Activated CD4-positive, alpha-beta T cell treated with anti-CD3 and anti-CD28 coated beads for 36 hours (primary cell): ENCODE results near the gene DYNLT4. TPM values are rescaled to one million over a fixed set of nuclear protein-coding genes. Genes with fewer than 3 reads are reported as not detected.
"Not testable (repeated sequence)": the region's sequence is repeated elsewhere in the genome, so short reads cannot be mapped to it uniquely, and the experiment has no call there.

ENCODE experiments used
- ATAC-seq: fragments of 200-7000 bp; cut with Tn5 transposase; one replicate; pipeline ENCODE4 v1.10.0; 2021; ENCODE audit warnings: mild to moderate bottlenecking, moderate library complexity
- CTCF ChIA-PET: fragments of 350-600 bp; sonication (Branson Sonifier 250); formaldehyde crosslinking; loops from one replicate; lab custom pipeline; 2021; ENCODE audit warnings: antibody characterized with exemption; lab: Charles Lee
- POLR2A ChIA-PET: fragments of 350-600 bp; sonication (Branson Sonifier 250); formaldehyde crosslinking; loops from one replicate; lab custom pipeline; 2021; ENCODE audit warnings: antibody characterized with exemption, inconsistent platforms; lab: Charles Lee
- DNase-seq: peaks from one replicate; pipeline ENCODE4 v3.0.0-alpha.2; 2020
- H3K27ac Mint-ChIP-seq: one replicate; pipeline ENCODE4 v1.8.0; 2021; ENCODE audit warnings: mixed read lengths
- H3K27me3 Mint-ChIP-seq: one replicate; pipeline ENCODE4 v1.8.0; 2021; ENCODE audit warnings: mixed read lengths
- H3K36me3 Mint-ChIP-seq: one replicate; pipeline ENCODE4 v1.8.0; 2021; ENCODE audit warnings: low read depth, mixed read lengths
- H3K4me1 Mint-ChIP-seq: one replicate; pipeline ENCODE4 v1.8.0; 2021; ENCODE audit warnings: mixed read lengths
- H3K4me3 Mint-ChIP-seq: one replicate; pipeline ENCODE4 v1.8.0; 2021; ENCODE audit warnings: mild to moderate bottlenecking, moderate library complexity, mixed read lengths
- H3K9me3 Mint-ChIP-seq: one replicate; pipeline ENCODE4 v1.8.0; 2021; ENCODE audit warnings: low read depth, mixed read lengths
- intact Hi-C, 2 experiments: fragments of 100-400 bp; cut with DNase I in 1 of 2; cut with micrococcal nuclease in 1 of 2; formaldehyde crosslinking; loops; one replicate each; pipeline versions ENCODE4 v1.14.2 to v1.15.1; 2022 to 2024; cut with DNase I, micrococcal nuclease
- total RNA-seq, 2 experiments: library from RNA; stranded (reverse); gene quantifications; one replicate each; pipeline ENCODE4 v1.2.3, GENCODE V29; 2021

Gene DYNLT4
- total RNA-seq, 2 experiments from 2014 or later, result 0.32 TPM; not detected in 1

DNA sequence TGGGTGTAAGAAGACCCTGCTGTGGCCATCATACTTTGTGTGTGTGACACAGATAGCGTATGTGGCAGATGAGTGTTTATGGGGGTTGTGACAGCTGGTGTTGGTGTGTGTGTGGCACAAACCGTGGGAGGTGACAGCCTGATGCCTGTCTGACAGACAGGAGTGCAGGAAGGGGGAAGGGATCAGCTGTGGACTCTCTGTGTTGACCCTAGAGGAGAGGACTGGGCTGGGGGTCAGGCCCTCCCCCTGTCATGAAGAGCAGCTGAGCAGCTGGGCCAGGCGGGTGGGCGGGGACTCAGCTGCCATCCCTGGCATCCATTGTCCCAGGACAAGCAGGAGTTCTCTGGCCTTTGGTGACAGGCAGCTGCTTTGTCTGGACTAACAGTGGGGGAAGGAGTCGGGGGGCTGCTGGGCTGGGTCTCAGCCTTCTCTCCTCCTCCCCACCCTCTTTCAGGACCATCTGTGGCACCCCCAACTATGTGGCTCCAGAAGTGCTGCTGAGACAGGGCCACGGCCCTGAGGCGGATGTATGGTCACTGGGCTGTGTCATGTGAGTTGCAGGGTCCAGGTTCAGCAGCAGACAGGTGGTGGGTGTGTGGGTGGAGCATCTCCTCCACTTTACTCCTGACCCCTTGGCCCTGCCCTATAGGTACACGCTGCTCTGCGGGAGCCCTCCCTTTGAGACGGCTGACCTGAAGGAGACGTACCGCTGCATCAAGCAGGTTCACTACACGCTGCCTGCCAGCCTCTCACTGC is 4.7 kb downstream of the DYNLT4 start:
- CTCF ChIA-PET, result no interaction called here
- peaks cover 62% of the 10 kb centered on the region for H3K36me3 Mint-ChIP-seq
- H3K4me3 Mint-ChIP-seq, result peak overlapping the region; percentile 87
- no peaks in the 10 kb centered on the region for H3K9me3 Mint-ChIP-seq
- H3K27me3 Mint-ChIP-seq, result no peaks in the 10 kb centered on the region
- H3K4me1 Mint-ChIP-seq, result peaks cover 60% of the 10 kb centered on the region
- peak; percentile 45 for DNase-seq
- ATAC-seq, result no peak
- intact Hi-C loops, result loop anchor here (10.0 kb wide), 2 partner anchors 502 to 692 kb away; partner anchors contain the start of gene TESK2 (in 1 of the 2)
- POLR2A ChIA-PET, result interaction anchor here (1.4 to 5.1 kb wide), 3 partner anchors 17 to 81 kb away, joined by 4 to 186 read pairs (median 21); partner anchors contain the start of gene RNU5D-1
- H3K27ac Mint-ChIP-seq, result peak overlapping the region; percentile 92

- DNase-seq, result peak; percentile 65
- POLR2A ChIA-PET, result interaction anchor here (0.6 to 5.1 kb wide), 8 partner anchors 8 to 502 kb away, joined by 4 to 186 read pairs (median 18); partner anchors contain the start of genes BTBD19, HECTD3, RNU5D-1 and RPS8
These were observed 5.5 kb downstream of the DYNLT4 start for GRCh38 chr1:44801491-44802305.

GRCh38 chr1:44799770-44800584 is 7.2 kb downstream of the DYNLT4 start, which contains the start of gene PLK3:
Gene PLK3, plus strand, starts transcription at chr1:44800377. Its CDS starts 87 bp downstream, at chr1:44800464.
- Mint-ChIP-seq H3K9me3 (no peaks in the 10 kb centered on the region), H3K4me1 (peaks cover 41% of the 10 kb centered on the region), H3K4me3 (peak within 1 kb of the TSS; percentile 87), H3K36me3 (peaks cover 43% of the 10 kb centered on the region), H3K27ac (peak within 1 kb of the TSS; percentile 100), H3K27me3 (no peaks in the 10 kb centered on the region)
- DNase-seq (peak; percentile 99), ATAC-seq (peak; percentile 84)
- POLR2A ChIA-PET, result interaction anchor here (0.6 to 5.1 kb wide), 20 partner anchors 9 to 722 kb away, joined by 3 to 186 read pairs (median 5); partner anchors contain the start of genes BEST4, BTBD19, HECTD3 and MUTYH
- intact Hi-C loops, result loop anchor here (2.0 to 10.0 kb wide), 11 partner anchors 19 to 887 kb away; partner anchors contain the start of genes RNU5D-1 (in 2 of the 2), ARMH1 (in 1 of the 2), EIF2B3 (in 1 of the 2) and GPBP1L1 (in 1 of the 2)
- CTCF ChIA-PET, result interaction anchor here (0.6 to 2.3 kb wide), 14 partner anchors 9 to 271 kb away, joined by 3 to 22 read pairs (median 6); partner anchors contain the start of genes BEST4, EIF2B3, HECTD3 and RNU5D-1

More at GRCh38 chr1:44801491-44802305, 5.5 kb downstream of the DYNLT4 start:
- Mint-ChIP-seq H3K9me3 (no peaks in the 10 kb centered on the region), H3K27me3 (no peaks in the 10 kb centered on the region), H3K27ac (peak overlapping the region; percentile 92), H3K4me1 (peaks cover 52% of the 10 kb centered on the region), H3K36me3 (peaks cover 54% of the 10 kb centered on the region), H3K4me3 (peak overlapping the region; percentile 87)
- intact Hi-C loops, result loop anchor here (1.0 to 10.0 kb wide), 13 partner anchors 8 to 885 kb away; partner anchors contain the start of genes RNU5D-1 (in 2 of the 2), ARMH1 (in 1 of the 2), EIF2B3 (in 1 of the 2) and GPBP1L1 (in 1 of the 2)
- peak; percentile 13 for ATAC-seq
- CTCF ChIA-PET, result interaction anchor here (1.1 to 1.8 kb wide), 2 partner anchors 11 to 18 kb away, joined by 5 to 6 read pairs; no protein-coding TSS in a partner anchor

DNA sequence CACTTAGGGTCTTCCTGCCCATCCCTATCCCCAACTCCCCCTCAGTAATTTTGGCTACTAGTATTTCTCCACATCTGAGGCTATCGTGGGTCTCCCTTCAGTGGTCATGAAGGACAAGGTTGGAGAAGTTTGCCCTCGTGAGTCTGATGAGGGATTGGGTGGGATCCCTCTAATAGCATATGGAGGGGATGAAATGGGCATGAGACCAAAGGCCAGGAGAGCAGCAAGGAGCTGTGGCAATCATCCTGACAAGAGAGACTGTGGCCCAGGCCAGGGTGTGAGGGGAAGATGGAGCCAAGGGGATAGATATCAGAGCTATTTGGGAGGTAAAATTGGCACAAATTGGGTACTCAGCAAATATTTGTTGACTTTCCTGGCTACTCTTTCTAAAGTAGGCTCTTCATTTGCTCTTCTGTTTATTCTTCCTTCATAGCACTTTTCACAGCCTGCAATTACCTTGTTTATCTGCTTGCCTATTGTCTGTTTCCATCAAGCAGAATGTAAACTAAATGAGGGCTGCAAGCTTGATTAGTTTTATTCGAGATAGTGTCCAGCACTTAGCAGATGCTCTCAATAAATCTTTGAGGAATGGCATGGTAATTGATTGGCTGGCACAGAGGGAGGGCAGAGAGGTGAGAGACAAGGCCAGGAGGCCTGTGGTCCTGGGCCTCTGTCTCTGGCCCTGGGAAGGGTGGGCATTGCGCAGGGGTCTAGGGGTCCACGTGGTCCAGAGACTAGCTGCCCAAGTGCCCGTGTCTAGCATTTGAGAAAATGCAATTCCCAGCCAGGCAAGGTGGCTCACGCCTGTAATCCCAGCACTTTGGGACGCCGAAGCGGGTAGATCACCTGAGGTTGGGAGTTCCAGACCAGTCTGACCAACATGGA is 8.4 kb downstream of the DYNLT4 start:
- ATAC-seq (no peak), DNase-seq (peak; percentile 5)
- POLR2A ChIA-PET, result interaction anchor here (0.8 to 5.1 kb wide), 4 partner anchors 11 to 23 kb away, joined by 3 to 186 read pairs (median 22); partner anchors contain the start of gene RPS8
- intact Hi-C loops, result no loop called here
- Mint-ChIP-seq H3K27me3 (no peaks in the 10 kb centered on the region), H3K36me3 (peaks cover 30% of the 10 kb centered on the region), H3K27ac (peak overlapping the region; percentile 100), H3K9me3 (no peaks in the 10 kb centered on the region), H3K4me1 (peaks cover 29% of the 10 kb centered on the region), H3K4me3 (peak overlapping the region; percentile 87)
- CTCF ChIA-PET, result interaction anchor here (0.6 to 2.3 kb wide), 10 partner anchors 9 to 142 kb away, joined by 3 to 22 read pairs (median 3); partner anchors contain the start of genes BEST4, BTBD19 and RNU5D-1

- ATAC-seq, H3K27me3 Mint-ChIP-seq, H3K4me3 Mint-ChIP-seq, H3K9me3 Mint-ChIP-seq, intact Hi-C loops: not testable (repeated sequence)
- ChIA-PET POLR2A (interaction anchor here (0.9 to 5.1 kb wide), 2 partner anchors 22 to 506 kb away, joined by 9 to 186 read pairs; no protein-coding TSS in a partner anchor), CTCF (interaction anchor here (0.8 to 1.6 kb wide), 4 partner anchors 10 to 16 kb away, joined by 3 to 7 read pairs (median 3); partner anchors contain the start of gene BEST4)
- Mint-ChIP-seq H3K36me3 (peaks cover 22% of the 10 kb centered on the region), H3K27ac (peak overlapping the region; percentile 42), H3K4me1 (peaks cover 22% of the 10 kb centered on the region)
- DNase-seq, result peak; percentile 7
These were observed 9.3 kb downstream of the DYNLT4 start for GRCh38 chr1:44797886-44798285.

DNA sequence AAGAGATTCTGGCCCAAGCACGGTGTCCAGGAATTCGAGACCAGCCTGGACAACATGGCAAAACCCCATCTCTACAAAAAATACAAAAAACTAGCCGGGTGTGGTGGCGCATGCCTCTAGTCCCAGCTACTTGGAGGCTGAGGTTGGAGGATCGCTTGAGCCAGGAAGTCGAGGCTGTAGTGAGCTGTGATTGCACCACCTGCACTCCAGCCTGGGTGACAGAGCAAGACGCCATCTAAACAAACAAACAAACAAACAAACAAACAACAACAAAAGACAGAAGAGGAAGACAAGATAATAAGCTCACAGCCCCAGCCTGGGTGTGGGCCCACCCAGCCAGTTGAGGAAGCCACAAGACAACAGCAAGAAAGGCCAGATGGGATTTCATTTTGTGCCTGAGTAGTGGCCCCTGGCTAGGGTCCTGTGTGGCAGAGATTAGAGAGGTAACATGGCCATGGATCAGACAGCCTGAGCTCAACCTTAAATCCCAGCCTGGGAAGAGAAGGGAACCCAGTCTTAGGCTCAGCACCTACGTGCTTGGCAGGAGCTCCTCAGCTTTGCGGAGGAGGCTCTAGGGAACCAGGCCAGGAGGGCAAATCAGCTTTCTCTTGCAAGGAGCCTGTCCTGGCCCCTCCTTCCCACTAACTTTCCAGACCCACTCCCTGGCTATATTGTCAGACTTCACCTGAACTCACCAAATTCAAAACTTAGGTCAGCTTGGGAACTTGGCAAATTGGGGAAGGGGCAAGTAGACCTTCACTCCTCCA is 14.2 kb downstream of the DYNLT4 start:
- Mint-ChIP-seq H3K9me3 (no peaks in the 10 kb centered on the region), H3K27ac (no peak overlapping the region), H3K4me1 (no peaks in the 10 kb centered on the region), H3K27me3 (no peaks in the 10 kb centered on the region), H3K4me3 (no peak overlapping the region), H3K36me3 (no peaks in the 10 kb centered on the region)
- ChIA-PET POLR2A (interaction anchor here (0.6 to 2.8 kb wide), 8 partner anchors 10 to 218 kb away, joined by 3 to 18 read pairs (median 4); partner anchors contain the start of genes BTBD19 and HECTD3), CTCF (interaction anchor here (0.5 to 1.8 kb wide), 11 partner anchors 9 to 220 kb away, joined by 3 to 8 read pairs (median 4); partner anchors contain the start of gene UROD)
- intact Hi-C loops, result no loop called here
- peak; percentile 4 for DNase-seq
- no peak for ATAC-seq

GRCh38 chr1:44790968-44791801 is 16.0 kb downstream of the DYNLT4 start:
- ChIA-PET CTCF (interaction anchor here (1.8 to 3.0 kb wide), 6 partner anchors 8 to 62 kb away, joined by 5 to 9 read pairs (median 6); partner anchors contain the start of genes PLK3 and RNU5D-1), POLR2A (interaction anchor here (0.6 to 2.6 kb wide), 8 partner anchors 9 to 760 kb away, joined by 3 to 18 read pairs (median 4); partner anchors contain the start of genes PLK3 and RPS8)
- ATAC-seq (no peak), DNase-seq (no peak)
- intact Hi-C loops, result no loop called here
- H3K4me1 Mint-ChIP-seq, result peaks cover 5% of the 10 kb centered on the region
- no peak overlapping the region for H3K4me3 Mint-ChIP-seq
- no peak overlapping the region for H3K27ac Mint-ChIP-seq
- H3K36me3 Mint-ChIP-seq, result no peaks in the 10 kb centered on the region
- H3K27me3 Mint-ChIP-seq, result no peaks in the 10 kb centered on the region
- no peaks in the 10 kb centered on the region for H3K9me3 Mint-ChIP-seq
